K562 (cell line): ENCODE measurements around the gene PBXIP1. TPM values are rescaled to one million over a fixed set of nuclear protein-coding genes. Genes with fewer than 3 reads are reported as not detected.

Source experiments
- BMI1 ChIP-seq: fragments of 150-350 bp; IDR thresholded peaks from 2 replicates; pipeline ENCODE4 v1.6.1; 2014; ENCODE audit warnings: low read length
- FOSL1 ChIP-seq: fragments of 200-800 bp; sonication (Bioruptor generic); conservative IDR thresholded peaks from 2 replicates; pipeline ENCODE4 v1.6.1; 2016; ENCODE audit warnings: missing genetic modification characterization, missing compliant biosample characterization
- JUND ChIP-seq, 2 experiments: IDR thresholded peaks; 2 replicates in 1 of 2; 3 replicates in 1 of 2; pipeline ENCODE4 v1.6.1; 2011; ENCODE audit warnings: borderline replicate concordance in 2 of 2, low read depth in 2 of 2, low read length in 2 of 2, improper control_type of control experiment in 1 of 2, missing biosample characterization in 1 of 2, missing genetic modification characterization in 1 of 2, missing genetic modification reagents in 1 of 2
- NFIC ChIP-seq: fragments of 450-650 bp; IDR thresholded peaks from 2 replicates; pipeline ENCODE4 v1.6.1; 2017; ENCODE audit warnings: mild to moderate bottlenecking, inconsistent platforms
- NR2C2 ChIP-seq, 2 experiments: fragments of 200-800 bp in 1 of 2; sonication (Bioruptor generic) in 1 of 2; sonication (generic) in 1 of 2; formaldehyde crosslinking in 1 of 2; IDR thresholded peaks; 2 replicates each; pipeline versions ENCODE4 v1.6.1 to v1.8.0; 2016 to 2022; ENCODE audit warnings: mild to moderate bottlenecking in 1 of 2, missing compliant biosample characterization in 1 of 2, missing genetic modification characterization in 1 of 2, missing genetic modification reagents in 1 of 2
- RBFOX2 ChIP-seq: fragments of 200-400 bp; formaldehyde crosslinking; IDR thresholded peaks from 2 replicates; pipeline ENCODE4 v1.6.1; 2017; ENCODE audit warnings: low read depth, mild to moderate bottlenecking, low read length, moderate library complexity
- RUNX1 ChIP-seq: sonication (generic); IDR thresholded peaks from 2 replicates; pipeline ENCODE4 v1.6.1; 2016; ENCODE audit warnings: antibody characterized with exemption, low read depth
- SMAD1 ChIP-seq: fragments of 150-350 bp; IDR thresholded peaks from 2 replicates; pipeline ENCODE4 v1.6.1; 2014; ENCODE audit warnings: low read length, low read depth; ENCODE audit not compliant: partially characterized antibody
- ZNF12 ChIP-seq: sonication (generic); formaldehyde crosslinking; IDR thresholded peaks from 2 replicates; pipeline ENCODE4 v1.4.0; 2020; ENCODE audit warnings: mild to moderate bottlenecking, missing genetic modification reagents
- ZNF224 ChIP-seq: sonication (generic); formaldehyde crosslinking; IDR thresholded peaks from 2 replicates; pipeline ENCODE4 v1.8.0; 2022; ENCODE audit warnings: mild to moderate bottlenecking, missing genetic modification reagents
- polyA plus RNA-seq, 8 experiments: library from polyadenylated mRNA; depleted of rRNA in 4 of 8; stranded (reverse) in 5 of 8; unstranded in 3 of 8; fragments of >200 nt; fragmentation: Nextera tagmentation in 2 of 8; fragmentation: Illumina TruSeq in 1 of 8; extraction: Ambion mirVana in 2 of 8; extraction: Trizol in 1 of 8; gene quantifications; 2 replicates each; pipeline versions ENCODE4 v1.2.1 to v1.2.3, GENCODE V29; 2011 to 2014; ENCODE audit warnings: inconsistent platforms in 1 of 8, missing spikeins in 1 of 8
- total RNA-seq, 7 experiments: library from RNA; depleted of rRNA in 6 of 7; stranded (reverse); fragments of >200 nt in 6 of 7; fragmentation: Illumina TruSeq in 2 of 7; extraction: Trizol in 2 of 7; gene quantifications; 2 replicates each; pipeline versions ENCODE4 v1.2.1 to v1.2.3, GENCODE V29; 2011 to 2021; ENCODE audit warnings: low replicate concordance in 1 of 7
- TF ChIP-seq, protein P1 (sequence below): sonication (generic); formaldehyde crosslinking; IDR thresholded peaks from 2 replicates; pipeline ENCODE4 v1.8.1; 2023; ENCODE audit warnings: missing genetic modification reagents, mild to moderate bottlenecking, borderline replicate concordance
- TF ChIP-seq, protein P2 (sequence below): fragments of 200-400 bp; formaldehyde crosslinking; IDR thresholded peaks from 2 replicates; pipeline ENCODE4 v1.6.1; 2017; ENCODE audit warnings: mild to moderate bottlenecking, low read depth, low read length, moderate library complexity
- TF ChIP-seq, protein P3 (sequence below): fragments of 250-450 bp; sonication (Bioruptor Pico); IDR thresholded peaks from 2 replicates; pipeline ENCODE4 v1.8.0; 2021; ENCODE audit warnings: moderate library complexity, mild to moderate bottlenecking, inconsistent platforms
- TF ChIP-seq, protein P4 (sequence below): IDR thresholded peaks from 2 replicates; pipeline ENCODE4 v1.6.1; 2014; ENCODE audit warnings: antibody characterized with exemption
- TF ChIP-seq, protein P5 (sequence below): sonication (generic); formaldehyde crosslinking; IDR thresholded peaks from 2 replicates; pipeline ENCODE4 v1.4.0; 2020; ENCODE audit warnings: mild to moderate bottlenecking, missing genetic modification reagents

The PBXIP1 gene
- total and polyA plus RNA-seq, 9 of the 15 experiments (the other 6 are each of a cell fraction or from before 2014, with no cell fraction given), result 0.13 to 8.3 (median 5.8) TPM

DNA sequence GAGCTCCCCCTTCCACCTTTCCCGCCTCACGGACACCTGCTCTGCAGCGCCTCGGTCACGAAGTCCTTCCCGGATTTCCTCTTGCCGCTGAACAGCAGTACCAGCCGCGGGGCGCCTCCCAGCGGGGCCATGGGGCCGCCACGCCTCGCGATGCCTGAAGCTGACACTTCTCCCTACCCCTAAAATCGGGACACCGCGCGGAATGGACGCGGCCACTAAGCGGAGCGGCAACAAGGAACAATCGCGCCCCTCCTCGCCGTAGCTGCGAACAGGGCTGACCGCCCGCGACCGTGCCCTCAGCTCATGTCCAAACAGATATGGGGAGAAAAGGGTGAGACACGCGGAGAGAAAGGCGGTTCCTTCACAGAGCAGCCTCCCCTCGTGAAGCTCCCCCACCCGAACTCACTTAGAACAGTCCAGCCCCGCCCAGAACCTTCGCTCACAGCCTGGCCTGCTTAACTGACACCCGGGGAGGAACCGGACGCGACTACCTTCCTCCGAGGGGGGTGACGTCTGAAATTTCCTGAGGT lies 19.3 kb downstream of the PBXIP1 start, which contains the start of gene PMVK (continued):
- peak; percentile 78 for TF ChIP-seq SMAD1
- TF ChIP-seq BMI1, result peak; percentile 29; the same call in 1 of the 2 replicates
- 0 out of 2 replicates have a peak, but pooled peaks have one; percentile 12 for TF ChIP-seq FOSL1 (tag)
- peak; percentile 89; the same call in 1 of the 2 replicates for TF ChIP-seq ZNF224 (CRISPR knock-in tag)
- TF ChIP-seq, protein P1, sequence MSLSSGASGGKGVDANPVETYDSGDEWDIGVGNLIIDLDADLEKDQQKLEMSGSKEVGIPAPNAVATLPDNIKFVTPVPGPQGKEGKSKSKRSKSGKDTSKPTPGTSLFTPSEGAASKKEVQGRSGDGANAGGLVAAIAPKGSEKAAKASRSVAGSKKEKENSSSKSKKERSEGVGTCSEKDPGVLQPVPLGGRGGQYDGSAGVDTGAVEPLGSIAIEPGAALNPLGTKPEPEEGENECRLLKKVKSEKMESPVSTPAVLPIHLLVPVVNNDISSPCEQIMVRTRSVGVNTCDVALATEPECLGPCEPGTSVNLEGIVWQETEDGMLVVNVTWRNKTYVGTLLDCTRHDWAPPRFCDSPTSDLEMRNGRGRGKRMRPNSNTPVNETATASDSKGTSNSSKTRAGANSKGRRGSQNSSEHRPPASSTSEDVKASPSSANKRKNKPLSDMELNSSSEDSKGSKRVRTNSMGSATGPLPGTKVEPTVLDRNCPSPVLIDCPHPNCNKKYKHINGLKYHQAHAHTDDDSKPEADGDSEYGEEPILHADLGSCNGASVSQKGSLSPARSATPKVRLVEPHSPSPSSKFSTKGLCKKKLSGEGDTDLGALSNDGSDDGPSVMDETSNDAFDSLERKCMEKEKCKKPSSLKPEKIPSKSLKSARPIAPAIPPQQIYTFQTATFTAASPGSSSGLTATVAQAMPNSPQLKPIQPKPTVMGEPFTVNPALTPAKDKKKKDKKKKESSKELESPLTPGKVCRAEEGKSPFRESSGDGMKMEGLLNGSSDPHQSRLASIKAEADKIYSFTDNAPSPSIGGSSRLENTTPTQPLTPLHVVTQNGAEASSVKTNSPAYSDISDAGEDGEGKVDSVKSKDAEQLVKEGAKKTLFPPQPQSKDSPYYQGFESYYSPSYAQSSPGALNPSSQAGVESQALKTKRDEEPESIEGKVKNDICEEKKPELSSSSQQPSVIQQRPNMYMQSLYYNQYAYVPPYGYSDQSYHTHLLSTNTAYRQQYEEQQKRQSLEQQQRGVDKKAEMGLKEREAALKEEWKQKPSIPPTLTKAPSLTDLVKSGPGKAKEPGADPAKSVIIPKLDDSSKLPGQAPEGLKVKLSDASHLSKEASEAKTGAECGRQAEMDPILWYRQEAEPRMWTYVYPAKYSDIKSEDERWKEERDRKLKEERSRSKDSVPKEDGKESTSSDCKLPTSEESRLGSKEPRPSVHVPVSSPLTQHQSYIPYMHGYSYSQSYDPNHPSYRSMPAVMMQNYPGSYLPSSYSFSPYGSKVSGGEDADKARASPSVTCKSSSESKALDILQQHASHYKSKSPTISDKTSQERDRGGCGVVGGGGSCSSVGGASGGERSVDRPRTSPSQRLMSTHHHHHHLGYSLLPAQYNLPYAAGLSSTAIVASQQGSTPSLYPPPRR, result peak; percentile 64; the same call in 1 of the 2 replicates
- peak; percentile 56; the same call in 1 of the 2 replicates for TF ChIP-seq RUNX1
- peak; percentile 89 for TF ChIP-seq ZNF12
- TF ChIP-seq, protein P2, sequence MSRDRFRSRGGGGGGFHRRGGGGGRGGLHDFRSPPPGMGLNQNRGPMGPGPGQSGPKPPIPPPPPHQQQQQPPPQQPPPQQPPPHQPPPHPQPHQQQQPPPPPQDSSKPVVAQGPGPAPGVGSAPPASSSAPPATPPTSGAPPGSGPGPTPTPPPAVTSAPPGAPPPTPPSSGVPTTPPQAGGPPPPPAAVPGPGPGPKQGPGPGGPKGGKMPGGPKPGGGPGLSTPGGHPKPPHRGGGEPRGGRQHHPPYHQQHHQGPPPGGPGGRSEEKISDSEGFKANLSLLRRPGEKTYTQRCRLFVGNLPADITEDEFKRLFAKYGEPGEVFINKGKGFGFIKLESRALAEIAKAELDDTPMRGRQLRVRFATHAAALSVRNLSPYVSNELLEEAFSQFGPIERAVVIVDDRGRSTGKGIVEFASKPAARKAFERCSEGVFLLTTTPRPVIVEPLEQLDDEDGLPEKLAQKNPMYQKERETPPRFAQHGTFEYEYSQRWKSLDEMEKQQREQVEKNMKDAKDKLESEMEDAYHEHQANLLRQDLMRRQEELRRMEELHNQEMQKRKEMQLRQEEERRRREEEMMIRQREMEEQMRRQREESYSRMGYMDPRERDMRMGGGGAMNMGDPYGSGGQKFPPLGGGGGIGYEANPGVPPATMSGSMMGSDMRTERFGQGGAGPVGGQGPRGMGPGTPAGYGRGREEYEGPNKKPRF, result no peak
- TF ChIP-seq RBFOX2, result peak; percentile 95
- TF ChIP-seq, protein P3, sequence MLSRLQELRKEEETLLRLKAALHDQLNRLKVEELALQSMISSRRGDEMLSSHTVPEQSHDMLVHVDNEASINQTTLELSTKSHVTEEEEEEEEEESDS (CRISPR knock-in tag), result no peak
- TF ChIP-seq NFIC, result no peak; the same call in none of the 2 replicates
- TF ChIP-seq NR2C2 (CRISPR knock-in tag; IDR thresholded peaks at IDR 0.05), result peak; percentile 86
- TF ChIP-seq NR2C2 (tag; IDR thresholded peaks at IDR 0.05), result peak; percentile 76
- TF ChIP-seq, protein P4, sequence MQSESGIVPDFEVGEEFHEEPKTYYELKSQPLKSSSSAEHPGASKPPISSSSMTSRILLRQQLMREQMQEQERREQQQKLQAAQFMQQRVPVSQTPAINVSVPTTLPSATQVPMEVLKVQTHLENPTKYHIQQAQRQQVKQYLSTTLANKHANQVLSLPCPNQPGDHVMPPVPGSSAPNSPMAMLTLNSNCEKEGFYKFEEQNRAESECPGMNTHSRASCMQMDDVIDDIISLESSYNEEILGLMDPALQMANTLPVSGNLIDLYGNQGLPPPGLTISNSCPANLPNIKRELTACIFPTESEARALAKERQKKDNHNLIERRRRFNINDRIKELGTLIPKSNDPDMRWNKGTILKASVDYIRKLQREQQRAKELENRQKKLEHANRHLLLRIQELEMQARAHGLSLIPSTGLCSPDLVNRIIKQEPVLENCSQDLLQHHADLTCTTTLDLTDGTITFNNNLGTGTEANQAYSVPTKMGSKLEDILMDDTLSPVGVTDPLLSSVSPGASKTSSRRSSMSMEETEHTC, result peak; percentile 84
- TF ChIP-seq, protein P5, sequence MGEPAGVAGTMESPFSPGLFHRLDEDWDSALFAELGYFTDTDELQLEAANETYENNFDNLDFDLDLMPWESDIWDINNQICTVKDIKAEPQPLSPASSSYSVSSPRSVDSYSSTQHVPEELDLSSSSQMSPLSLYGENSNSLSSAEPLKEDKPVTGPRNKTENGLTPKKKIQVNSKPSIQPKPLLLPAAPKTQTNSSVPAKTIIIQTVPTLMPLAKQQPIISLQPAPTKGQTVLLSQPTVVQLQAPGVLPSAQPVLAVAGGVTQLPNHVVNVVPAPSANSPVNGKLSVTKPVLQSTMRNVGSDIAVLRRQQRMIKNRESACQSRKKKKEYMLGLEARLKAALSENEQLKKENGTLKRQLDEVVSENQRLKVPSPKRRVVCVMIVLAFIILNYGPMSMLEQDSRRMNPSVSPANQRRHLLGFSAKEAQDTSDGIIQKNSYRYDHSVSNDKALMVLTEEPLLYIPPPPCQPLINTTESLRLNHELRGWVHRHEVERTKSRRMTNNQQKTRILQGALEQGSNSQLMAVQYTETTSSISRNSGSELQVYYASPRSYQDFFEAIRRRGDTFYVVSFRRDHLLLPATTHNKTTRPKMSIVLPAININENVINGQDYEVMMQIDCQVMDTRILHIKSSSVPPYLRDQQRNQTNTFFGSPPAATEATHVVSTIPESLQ, result peak; percentile 99
- TF ChIP-seq JUND (IDR thresholded peaks at IDR 0.05; ENCODE audit: borderline replicate concordance, low read depth, low read length), result peak; percentile 91
- TF ChIP-seq JUND (tag; IDR thresholded peaks at IDR 0.05; ENCODE audit: borderline replicate concordance, low read depth, low read length), result peak; percentile 54; the same call in 2 of the 3 replicates
